Chondrocyte (in vitro differentiated cells): Measurements from ENCODE around the gene FABP1. TPM values are rescaled to one million over a fixed set of nuclear protein-coding genes. Genes with fewer than 3 reads are reported as not detected.

Source experiments
- DNase-seq: peaks from one replicate; pipeline ENCODE4 v3.0.0; 2021; ENCODE audit warnings: mixed read lengths, low spot score
- H3K27ac Mint-ChIP-seq: one replicate; pipeline ENCODE4 v1.8.0; 2021; ENCODE audit warnings: mild to moderate bottlenecking, moderate library complexity, mixed read lengths; ENCODE audit not compliant: unreplicated experiment
- H3K27me3 Mint-ChIP-seq: 2 replicates; pipeline ENCODE4 v1.8.0; 2021; ENCODE audit warnings: low read depth, mixed read lengths
- H3K36me3 Mint-ChIP-seq: 2 replicates; pipeline ENCODE4 v1.8.0; 2021; ENCODE audit warnings: low read depth, mixed read lengths
- H3K4me1 Mint-ChIP-seq: 2 replicates; pipeline ENCODE4 v1.8.0; 2021; ENCODE audit warnings: low read depth, mild to moderate bottlenecking, mixed read lengths
- H3K4me3 Mint-ChIP-seq: one replicate; pipeline ENCODE4 v1.8.0; 2021; ENCODE audit warnings: mild to moderate bottlenecking, moderate library complexity, mixed read lengths; ENCODE audit not compliant: unreplicated experiment
- H3K9me3 Mint-ChIP-seq: 2 replicates; pipeline ENCODE4 v1.8.0; 2021; ENCODE audit warnings: low read depth, mixed read lengths
- total RNA-seq: library from RNA; stranded (reverse); gene quantifications from 3 replicates; pipeline ENCODE4 v1.2.1, GENCODE V29; 2021
- TF ChIP-seq, protein P1 (sequence below): fragments of 200-600 bp; sonication (generic); IDR thresholded peaks from 2 replicates; pipeline ENCODE4 v1.5.0; 2021; ENCODE audit warnings: antibody characterized with exemption, mild to moderate bottlenecking, moderate library complexity

Gene FABP1
- total RNA-seq, 1 donor from 2014 or later: not detected

- H3K27ac Mint-ChIP-seq: no peak overlapping the region
- no peaks in the 10 kb centered on the region for H3K9me3 Mint-ChIP-seq
- TF ChIP-seq, protein P1, sequence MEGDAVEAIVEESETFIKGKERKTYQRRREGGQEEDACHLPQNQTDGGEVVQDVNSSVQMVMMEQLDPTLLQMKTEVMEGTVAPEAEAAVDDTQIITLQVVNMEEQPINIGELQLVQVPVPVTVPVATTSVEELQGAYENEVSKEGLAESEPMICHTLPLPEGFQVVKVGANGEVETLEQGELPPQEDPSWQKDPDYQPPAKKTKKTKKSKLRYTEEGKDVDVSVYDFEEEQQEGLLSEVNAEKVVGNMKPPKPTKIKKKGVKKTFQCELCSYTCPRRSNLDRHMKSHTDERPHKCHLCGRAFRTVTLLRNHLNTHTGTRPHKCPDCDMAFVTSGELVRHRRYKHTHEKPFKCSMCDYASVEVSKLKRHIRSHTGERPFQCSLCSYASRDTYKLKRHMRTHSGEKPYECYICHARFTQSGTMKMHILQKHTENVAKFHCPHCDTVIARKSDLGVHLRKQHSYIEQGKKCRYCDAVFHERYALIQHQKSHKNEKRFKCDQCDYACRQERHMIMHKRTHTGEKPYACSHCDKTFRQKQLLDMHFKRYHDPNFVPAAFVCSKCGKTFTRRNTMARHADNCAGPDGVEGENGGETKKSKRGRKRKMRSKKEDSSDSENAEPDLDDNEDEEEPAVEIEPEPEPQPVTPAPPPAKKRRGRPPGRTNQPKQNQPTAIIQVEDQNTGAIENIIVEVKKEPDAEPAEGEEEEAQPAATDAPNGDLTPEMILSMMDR: no peak
- peaks cover 2% of the 10 kb centered on the region for H3K36me3 Mint-ChIP-seq
- no peaks in the 10 kb centered on the region for H3K4me1 Mint-ChIP-seq
- peaks cover 45% of the 10 kb centered on the region for H3K27me3 Mint-ChIP-seq
- no peak for DNase-seq
- H3K4me3 Mint-ChIP-seq: no peak overlapping the region
Observed at GRCh38 chr2:88122141-88122884, 5.5 kb downstream of the FABP1 start.

- Mint-ChIP-seq H3K27ac (no peak overlapping the region), H3K4me1 (no peaks in the 10 kb centered on the region), H3K27me3 (peaks cover 41% of the 10 kb centered on the region), H3K9me3 (no peaks in the 10 kb centered on the region), H3K36me3 (peaks cover 2% of the 10 kb centered on the region), H3K4me3 (no peak overlapping the region)
- DNase-seq: no peak
- TF ChIP-seq, protein P1: no peak
Observed at GRCh38 chr2:88121678-88122077, 6.2 kb downstream of the FABP1 start.

DNA sequence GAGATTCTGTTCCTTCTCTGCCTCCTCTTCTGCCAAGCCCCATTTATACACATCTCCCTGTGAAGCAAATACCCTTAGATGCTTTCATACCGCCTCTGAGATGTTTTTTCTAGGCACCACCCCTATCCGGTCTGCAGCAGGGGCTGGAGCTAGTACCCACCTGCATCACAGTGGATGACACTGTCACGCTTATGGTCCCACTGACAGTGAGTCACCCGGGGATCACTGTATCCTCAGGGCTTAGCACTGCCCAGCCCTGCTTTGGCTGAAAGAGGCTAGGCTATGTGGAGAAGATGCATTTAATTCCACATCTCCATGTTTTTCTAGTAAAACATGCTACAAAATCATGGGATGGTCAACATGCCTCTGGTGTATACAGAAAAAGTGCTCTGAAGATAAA lies 9.9 kb downstream of the FABP1 start:
- H3K9me3 Mint-ChIP-seq: no peaks in the 10 kb centered on the region
- no peaks in the 10 kb centered on the region for H3K36me3 Mint-ChIP-seq
- no peak overlapping the region for H3K4me3 Mint-ChIP-seq
- TF ChIP-seq, protein P1: no peak
- DNase-seq: no peak
- no peak overlapping the region for H3K27ac Mint-ChIP-seq
- H3K27me3 Mint-ChIP-seq: peaks cover 32% of the 10 kb centered on the region
- peaks cover 4% of the 10 kb centered on the region for H3K4me1 Mint-ChIP-seq

DNA sequence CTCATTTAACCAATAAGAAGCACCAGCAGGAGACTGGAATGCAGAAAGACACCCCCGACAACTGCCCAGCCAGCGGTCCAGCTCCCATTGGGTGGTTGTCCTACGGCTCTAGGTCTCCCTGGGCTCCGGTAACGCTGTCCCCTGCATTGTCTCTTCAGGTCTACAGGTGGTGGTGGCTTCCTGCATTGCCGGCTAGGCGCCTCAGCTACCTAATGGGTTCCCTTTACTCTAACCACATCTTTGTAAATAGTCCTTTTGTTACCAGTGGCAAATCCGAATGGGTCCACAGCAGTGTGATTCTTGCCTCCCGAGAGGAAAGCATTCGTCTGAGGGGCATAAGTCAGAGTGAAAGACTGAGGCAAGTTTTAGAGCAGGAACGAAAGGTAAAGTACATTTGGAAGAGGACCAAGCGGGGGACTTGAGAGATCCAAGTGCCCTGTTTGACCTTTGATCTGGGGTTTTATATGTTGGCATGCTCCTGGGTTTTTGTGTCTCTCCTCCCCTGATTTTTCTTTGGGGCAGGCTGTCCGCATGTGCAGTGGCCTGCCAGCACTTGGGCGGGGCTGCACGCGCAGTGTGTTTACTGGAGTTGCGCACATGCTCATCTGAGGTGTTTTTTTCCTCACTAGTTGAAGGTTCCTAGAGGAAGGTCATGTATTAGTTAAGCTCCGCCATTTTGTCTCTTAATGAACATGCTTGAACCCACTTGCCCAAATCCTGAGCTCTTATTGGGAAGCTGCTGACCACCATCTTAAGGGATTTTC lies 11.0 kb downstream of the FABP1 start:
- Mint-ChIP-seq H3K4me3 (no peak overlapping the region), H3K9me3 (no peaks in the 10 kb centered on the region), H3K36me3 (no peaks in the 10 kb centered on the region), H3K27me3 (peaks cover 28% of the 10 kb centered on the region), H3K27ac (no peak overlapping the region), H3K4me1 (peaks cover 4% of the 10 kb centered on the region)
- TF ChIP-seq, protein P1: no peak
- DNase-seq: no peak

- TF ChIP-seq, protein P1: no peak
- DNase-seq: no peak
- Mint-ChIP-seq H3K4me3 (no peak overlapping the region), H3K36me3 (no peaks in the 10 kb centered on the region), H3K4me1 (peaks cover 4% of the 10 kb centered on the region), H3K27me3 (peaks cover 22% of the 10 kb centered on the region), H3K9me3 (no peaks in the 10 kb centered on the region), H3K27ac (no peak overlapping the region)
Observed at GRCh38 chr2:88115825-88116518, 11.9 kb downstream of the FABP1 start.
